ENCODE data around the gene ALX4. TPM values are rescaled to one million over a fixed set of nuclear protein-coding genes. Genes with fewer than 3 reads are reported as not detected.
A peak's percentile ranks its signal among the peaks of the same experiment; 100 is the strongest.

ALX4 gene
- total and polyA plus RNA-seq, 3 donors from 2014 or later = 0.56 to 1.0 (median 0.58) TPM

DNA sequence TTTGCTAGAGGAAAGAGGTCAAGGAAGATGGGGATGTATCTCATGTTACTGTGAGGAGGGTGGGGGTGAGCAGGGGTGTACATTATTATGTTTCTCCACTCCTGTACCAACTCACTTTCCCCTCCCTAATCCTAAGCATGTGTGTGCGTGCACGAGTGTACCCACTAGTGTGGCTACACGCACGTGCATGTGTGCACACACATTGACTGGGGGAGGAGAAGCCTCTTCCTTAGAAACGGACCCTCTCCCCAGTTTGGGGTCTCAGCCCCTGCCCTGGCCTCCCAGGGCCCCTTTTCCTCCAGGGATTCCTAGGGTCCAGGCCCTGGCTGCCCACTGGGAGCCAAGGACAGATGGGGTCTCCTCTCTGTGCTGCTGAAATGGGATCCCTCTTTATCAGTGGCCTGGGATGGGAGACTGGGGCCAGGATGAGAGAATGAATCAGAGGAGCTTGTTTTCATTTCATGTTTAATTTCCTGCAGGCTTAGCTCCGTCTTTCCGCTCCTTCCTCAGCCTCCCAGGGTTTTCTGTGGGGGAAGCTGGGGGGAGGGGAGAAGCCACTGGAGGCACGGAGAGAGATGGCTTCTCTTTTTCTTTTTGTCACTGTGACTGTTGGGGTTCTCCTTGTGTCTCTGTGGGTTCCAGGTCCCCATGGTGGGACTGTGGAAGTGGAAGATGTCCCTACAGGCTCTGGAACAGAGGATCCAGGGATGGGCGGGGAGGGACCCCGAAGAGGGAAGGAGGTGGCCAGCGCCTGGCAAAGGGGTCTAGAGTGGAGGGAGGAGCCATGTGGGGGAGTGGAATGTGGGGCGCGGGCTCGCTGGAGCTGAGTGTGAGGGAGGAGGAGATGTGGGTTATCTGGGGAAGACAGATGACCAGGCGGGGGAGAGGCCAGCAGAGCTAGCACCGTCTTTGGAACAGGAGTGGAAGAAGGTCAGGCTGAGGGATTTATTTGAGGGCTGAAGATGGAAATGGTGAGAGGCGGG is 40.3 kb downstream of the ALX4 start:
- no peak overlapping the region for H3K27ac ChIP-seq
- intact Hi-C loops (cut with DNase I; ENCODE audit: low total_unique reads) = no loop called here

DNA sequence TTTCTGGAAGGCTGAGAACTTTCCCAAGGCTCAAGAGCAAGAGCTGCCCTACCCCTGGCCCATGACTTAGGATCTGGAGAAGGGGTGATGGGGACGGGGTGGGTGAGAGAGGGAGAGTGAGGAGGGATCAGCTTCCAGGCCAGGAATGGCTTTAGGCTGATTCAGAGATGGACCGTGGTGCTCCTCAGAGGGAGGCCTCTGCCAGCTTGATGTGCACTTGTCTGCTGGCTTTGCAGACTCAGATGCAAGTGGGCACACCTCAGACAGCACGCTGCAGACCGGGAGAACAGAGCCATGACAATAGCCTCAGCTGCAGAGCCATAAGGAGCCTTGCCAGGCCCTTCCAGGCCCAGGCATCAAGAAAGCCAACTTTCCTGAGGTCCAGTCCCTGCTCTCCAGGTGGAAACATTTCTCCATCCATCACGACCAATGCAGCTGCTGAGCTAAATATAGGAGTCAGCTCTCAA is 41.3 kb downstream of the ALX4 start:
- no peak overlapping the region for H3K27ac ChIP-seq

More for the DNA sequence above, 40.3 kb downstream of the ALX4 start:
- Histone ChIP-seq H3K4me1 (peaks cover 13% of the 10 kb centered on the region), H3K9me3 (no peaks in the 10 kb centered on the region), H3K36me3 (ENCODE audit: low read depth, missing control alignments) (no peaks in the 10 kb centered on the region), H3K4me3 (no peak overlapping the region), H3K27me3 (no peaks in the 10 kb centered on the region)
- no peak for TF ChIP-seq POLR2A (IDR thresholded peaks at IDR 0.05)
- TF ChIP-seq, protein P1, sequence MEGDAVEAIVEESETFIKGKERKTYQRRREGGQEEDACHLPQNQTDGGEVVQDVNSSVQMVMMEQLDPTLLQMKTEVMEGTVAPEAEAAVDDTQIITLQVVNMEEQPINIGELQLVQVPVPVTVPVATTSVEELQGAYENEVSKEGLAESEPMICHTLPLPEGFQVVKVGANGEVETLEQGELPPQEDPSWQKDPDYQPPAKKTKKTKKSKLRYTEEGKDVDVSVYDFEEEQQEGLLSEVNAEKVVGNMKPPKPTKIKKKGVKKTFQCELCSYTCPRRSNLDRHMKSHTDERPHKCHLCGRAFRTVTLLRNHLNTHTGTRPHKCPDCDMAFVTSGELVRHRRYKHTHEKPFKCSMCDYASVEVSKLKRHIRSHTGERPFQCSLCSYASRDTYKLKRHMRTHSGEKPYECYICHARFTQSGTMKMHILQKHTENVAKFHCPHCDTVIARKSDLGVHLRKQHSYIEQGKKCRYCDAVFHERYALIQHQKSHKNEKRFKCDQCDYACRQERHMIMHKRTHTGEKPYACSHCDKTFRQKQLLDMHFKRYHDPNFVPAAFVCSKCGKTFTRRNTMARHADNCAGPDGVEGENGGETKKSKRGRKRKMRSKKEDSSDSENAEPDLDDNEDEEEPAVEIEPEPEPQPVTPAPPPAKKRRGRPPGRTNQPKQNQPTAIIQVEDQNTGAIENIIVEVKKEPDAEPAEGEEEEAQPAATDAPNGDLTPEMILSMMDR (IDR thresholded peaks at IDR 0.05) = no peak
- DNase-seq = peak; percentile 73
- WGBS, 2 donors = 50 to 55% methylated on average over 14 to 17 of the region's 17 CpGs

DNA sequence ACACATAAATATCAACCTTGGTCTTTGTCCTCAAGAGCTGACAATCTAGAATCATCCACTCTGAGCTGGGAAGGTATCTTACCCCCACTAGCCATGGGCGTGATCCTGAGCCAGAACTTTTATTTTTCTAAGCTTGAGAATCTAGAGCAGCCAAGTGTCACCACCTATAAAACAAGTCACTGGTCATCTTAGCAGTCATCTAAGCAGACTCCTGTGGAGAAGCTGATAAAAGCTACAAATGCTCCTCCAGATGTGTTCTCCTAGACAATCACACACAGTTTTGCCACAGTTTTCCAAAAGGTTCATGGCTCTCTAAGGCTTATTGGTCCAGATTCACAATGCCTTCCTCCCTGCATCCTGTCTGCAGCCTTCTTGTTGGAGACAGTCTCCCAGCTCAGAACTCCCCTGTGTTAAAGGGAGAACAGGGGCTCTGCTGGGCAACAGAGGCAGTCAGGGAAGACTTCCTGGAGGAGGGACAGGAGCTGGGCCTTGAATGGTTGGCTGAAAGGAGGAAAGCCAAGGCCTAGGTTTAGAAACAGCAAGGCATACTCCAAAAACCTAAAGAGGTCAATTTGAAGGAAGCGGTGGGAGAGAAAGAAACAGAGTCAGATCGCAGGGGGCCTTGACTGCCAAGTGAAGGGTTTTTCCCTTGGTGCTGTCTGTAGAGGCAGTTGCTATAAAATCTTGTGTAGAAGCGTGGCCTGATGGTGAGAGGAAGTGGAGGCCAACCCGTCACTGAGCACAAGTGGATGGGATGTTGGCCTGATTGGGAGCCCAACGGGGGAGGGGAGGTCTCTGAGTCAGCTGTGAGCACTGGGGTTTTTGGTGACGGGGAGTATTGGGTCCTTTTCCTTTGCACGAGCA is 42.0 kb downstream of the ALX4 start:
- Histone ChIP-seq H3K27me3 (no peaks in the 10 kb centered on the region), H3K27ac (no peak overlapping the region), H3K4me1 (peaks cover 13% of the 10 kb centered on the region), H3K4me3 (no peak overlapping the region), H3K9me3 (no peaks in the 10 kb centered on the region), H3K36me3 (ENCODE audit: low read depth, missing control alignments) (no peaks in the 10 kb centered on the region)
- intact Hi-C loops (cut with DNase I; ENCODE audit: low total_unique reads) = no loop called here
- DNase-seq = no peak
- WGBS, 2 donors = 88 to 90% methylated on average over 8 of the region's 8 CpGs
- no peak for TF ChIP-seq POLR2A (IDR thresholded peaks at IDR 0.05)
- TF ChIP-seq, protein P1 (IDR thresholded peaks at IDR 0.05) = no peak

More for the DNA sequence above, 41.3 kb downstream of the ALX4 start:
- DNase-seq = no peak
- Histone ChIP-seq H3K4me3 (no peak overlapping the region), H3K27me3 (no peaks in the 10 kb centered on the region), H3K4me1 (peaks cover 13% of the 10 kb centered on the region), H3K9me3 (no peaks in the 10 kb centered on the region), H3K36me3 (ENCODE audit: low read depth, missing control alignments) (no peaks in the 10 kb centered on the region)
- 94 to 96% methylated on average over 4 to 5 of the region's 5 CpGs for WGBS, 2 donors
- TF ChIP-seq, protein P1 (IDR thresholded peaks at IDR 0.05) = no peak
- TF ChIP-seq POLR2A (IDR thresholded peaks at IDR 0.05) = no peak
- intact Hi-C loops (cut with DNase I; ENCODE audit: low total_unique reads) = no loop called here

DNA sequence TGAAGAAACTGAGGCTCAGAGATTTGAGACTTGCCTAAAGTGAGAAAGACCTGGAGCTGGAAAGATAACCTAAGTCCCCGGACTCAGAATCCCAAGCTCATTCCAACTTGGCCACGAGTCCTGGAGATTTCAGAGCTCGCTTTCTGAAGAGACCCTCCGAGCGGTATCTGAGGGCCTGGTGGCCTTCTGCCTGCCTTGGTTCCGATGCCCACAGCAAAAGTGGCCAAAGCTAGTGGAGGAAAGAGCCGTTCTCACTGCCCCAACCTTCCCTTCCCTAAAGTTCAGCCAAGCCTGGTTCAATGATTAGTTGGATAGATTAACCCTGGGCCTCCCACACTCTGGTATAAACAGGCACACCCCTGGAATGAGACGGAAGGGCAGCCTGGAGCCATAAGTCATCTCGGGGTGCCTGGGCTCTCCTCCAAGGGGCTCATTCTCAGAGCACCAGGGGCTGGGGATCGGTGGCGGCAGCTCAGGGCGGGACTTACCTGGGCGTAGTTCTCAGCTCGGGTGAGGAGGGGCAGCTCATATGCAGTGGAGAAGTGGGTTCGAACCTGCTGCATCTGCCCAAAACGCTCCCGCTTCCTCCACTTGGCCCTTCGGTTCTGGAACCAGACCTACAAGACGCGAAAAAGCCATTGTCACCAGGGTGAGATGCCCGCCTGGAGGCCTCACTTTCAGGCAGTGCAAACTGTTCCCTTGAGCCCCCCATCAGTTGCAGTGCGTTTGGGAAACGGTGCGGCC is 42.8 kb downstream of the ALX4 start:
- 91 to 92% methylated on average over 22 to 24 of the region's 24 CpGs for WGBS, 2 donors
- Histone ChIP-seq H3K9me3 (no peaks in the 10 kb centered on the region), H3K27ac (no peak overlapping the region), H3K27me3 (no peaks in the 10 kb centered on the region), H3K36me3 (ENCODE audit: low read depth, missing control alignments) (no peaks in the 10 kb centered on the region), H3K4me3 (no peak overlapping the region), H3K4me1 (peaks cover 13% of the 10 kb centered on the region)
- intact Hi-C loops (cut with DNase I; ENCODE audit: low total_unique reads) = no loop called here
- TF ChIP-seq, protein P1 (IDR thresholded peaks at IDR 0.05) = no peak
- TF ChIP-seq POLR2A (IDR thresholded peaks at IDR 0.05) = no peak
- DNase-seq = no peak

Data from testis (tissue), 3 donors.